ENCODE data around the gene LRRK1. TPM values are rescaled to one million over a fixed set of nuclear protein-coding genes. Genes with fewer than 3 reads are reported as not detected.

LRRK1 gene
- polyA plus RNA-seq, 2 of the 4 experiments (the other 2 are of a cell fraction): 12.2 to 17.7 TPM

DNA sequence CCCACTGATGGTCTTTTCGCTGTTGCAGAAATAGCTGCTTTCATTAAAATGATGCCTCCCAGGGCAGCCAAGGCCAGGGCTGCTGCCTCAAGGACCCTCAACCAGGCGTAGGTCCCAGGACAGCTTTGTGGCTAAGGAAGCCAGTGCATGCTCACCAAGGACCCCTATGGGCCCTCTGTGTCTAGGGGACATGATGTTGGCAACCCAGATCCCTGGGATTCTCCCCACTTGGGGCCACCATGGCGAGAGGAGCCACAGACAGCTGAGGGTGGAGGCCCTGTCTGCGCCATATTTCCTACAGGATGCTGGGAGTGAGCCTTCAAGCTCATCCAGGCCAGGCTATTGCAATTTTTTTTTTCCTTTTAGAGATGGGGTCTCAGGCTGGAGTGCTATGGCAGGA is 195.5 kb downstream of the LRRK1 start:
- FAIRE-seq (no peak), ATAC-seq (no peak), DNase-seq (ENCODE audit: low read depth in 1 of 2, low spot score in 1 of 2) (no peak)
- no peak overlapping the region for H3K27ac ChIP-seq
- WGBS (ENCODE audit: missing lambda C conversion rate): 76% methylated on average over 4 of the region's 4 CpGs
- no peak overlapping the region for H3K4me3 ChIP-seq
- POLR2A ChIA-PET: no interaction called here
- CTCF ChIA-PET: interaction anchor here (0.8 to 2.1 kb wide), 7 partner anchors 10 to 144 kb away, joined by 3 to 8 read pairs (median 3); no protein-coding TSS in a partner anchor
- no peaks in the 10 kb centered on the region for H3K9me3 ChIP-seq
- H3K4me1 ChIP-seq: no peaks in the 10 kb centered on the region
- no peak overlapping the region for H3K4me2 ChIP-seq
- TF ChIP-seq, protein P1, sequence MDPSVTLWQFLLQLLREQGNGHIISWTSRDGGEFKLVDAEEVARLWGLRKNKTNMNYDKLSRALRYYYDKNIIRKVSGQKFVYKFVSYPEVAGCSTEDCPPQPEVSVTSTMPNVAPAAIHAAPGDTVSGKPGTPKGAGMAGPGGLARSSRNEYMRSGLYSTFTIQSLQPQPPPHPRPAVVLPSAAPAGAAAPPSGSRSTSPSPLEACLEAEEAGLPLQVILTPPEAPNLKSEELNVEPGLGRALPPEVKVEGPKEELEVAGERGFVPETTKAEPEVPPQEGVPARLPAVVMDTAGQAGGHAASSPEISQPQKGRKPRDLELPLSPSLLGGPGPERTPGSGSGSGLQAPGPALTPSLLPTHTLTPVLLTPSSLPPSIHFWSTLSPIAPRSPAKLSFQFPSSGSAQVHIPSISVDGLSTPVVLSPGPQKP (IDR thresholded peaks at IDR 0.05; ENCODE audit: low read depth, low read length): no peak
- no peak for TF ChIP-seq GATA3 (IDR thresholded peaks at IDR 0.05; ENCODE audit: borderline replicate concordance)
- TF ChIP-seq POLR2AphosphoS2 (conservative IDR thresholded peaks at IDR 0.05; ENCODE audit: low read length): no peak
- TF ChIP-seq CEBPB (IDR thresholded peaks at IDR 0.05): no peak
- TF ChIP-seq ZSCAN20 (CRISPR knock-in tag; IDR thresholded peaks at IDR 0.05): no peak
- TF ChIP-seq CHD2 (IDR thresholded peaks at IDR 0.05; ENCODE audit: low read length, partially characterized antibody): no peak
- TF ChIP-seq JUN (IDR thresholded peaks at IDR 0.05): no peak
- TF ChIP-seq, protein P2, sequence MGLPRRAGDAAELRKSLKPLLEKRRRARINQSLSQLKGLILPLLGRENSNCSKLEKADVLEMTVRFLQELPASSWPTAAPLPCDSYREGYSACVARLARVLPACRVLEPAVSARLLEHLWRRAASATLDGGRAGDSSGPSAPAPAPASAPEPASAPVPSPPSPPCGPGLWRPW (IDR thresholded peaks at IDR 0.05): no peak
- TF ChIP-seq JUNB (IDR thresholded peaks at IDR 0.05): no peak
- no peak for TF ChIP-seq FOSL2 (IDR thresholded peaks at IDR 0.05)
- TF ChIP-seq FOSL2 (CRISPR knock-in tag; IDR thresholded peaks at IDR 0.05): no peak
- TF ChIP-seq, protein P3, sequence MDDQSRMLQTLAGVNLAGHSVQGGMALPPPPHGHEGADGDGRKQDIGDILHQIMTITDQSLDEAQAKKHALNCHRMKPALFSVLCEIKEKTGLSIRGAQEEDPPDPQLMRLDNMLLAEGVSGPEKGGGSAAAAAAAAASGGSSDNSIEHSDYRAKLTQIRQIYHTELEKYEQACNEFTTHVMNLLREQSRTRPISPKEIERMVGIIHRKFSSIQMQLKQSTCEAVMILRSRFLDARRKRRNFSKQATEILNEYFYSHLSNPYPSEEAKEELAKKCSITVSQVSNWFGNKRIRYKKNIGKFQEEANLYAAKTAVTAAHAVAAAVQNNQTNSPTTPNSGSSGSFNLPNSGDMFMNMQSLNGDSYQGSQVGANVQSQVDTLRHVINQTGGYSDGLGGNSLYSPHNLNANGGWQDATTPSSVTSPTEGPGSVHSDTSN (IDR thresholded peaks at IDR 0.05): no peak
- no peak for TF ChIP-seq EP300 (IDR thresholded peaks at IDR 0.05)
- TF ChIP-seq, protein P4, sequence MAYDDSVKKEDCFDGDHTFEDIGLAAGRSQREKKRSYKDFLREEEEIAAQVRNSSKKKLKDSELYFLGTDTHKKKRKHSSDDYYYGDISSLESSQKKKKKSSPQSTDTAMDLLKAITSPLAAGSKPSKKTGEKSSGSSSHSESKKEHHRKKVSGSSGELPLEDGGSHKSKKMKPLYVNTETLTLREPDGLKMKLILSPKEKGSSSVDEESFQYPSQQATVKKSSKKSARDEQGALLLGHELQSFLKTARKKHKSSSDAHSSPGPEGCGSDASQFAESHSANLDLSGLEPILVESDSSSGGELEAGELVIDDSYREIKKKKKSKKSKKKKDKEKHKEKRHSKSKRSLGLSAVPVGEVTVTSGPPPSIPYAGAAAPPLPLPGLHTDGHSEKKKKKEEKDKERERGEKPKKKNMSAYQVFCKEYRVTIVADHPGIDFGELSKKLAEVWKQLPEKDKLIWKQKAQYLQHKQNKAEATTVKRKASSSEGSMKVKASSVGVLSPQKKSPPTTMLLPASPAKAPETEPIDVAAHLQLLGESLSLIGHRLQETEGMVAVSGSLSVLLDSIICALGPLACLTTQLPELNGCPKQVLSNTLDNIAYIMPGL (CRISPR knock-in tag; IDR thresholded peaks at IDR 0.05; ENCODE audit: borderline replicate concordance): no peak
- TF ChIP-seq EHF (CRISPR knock-in tag; IDR thresholded peaks at IDR 0.05): no peak
- TF ChIP-seq HDAC2 (IDR thresholded peaks at IDR 0.05): no peak
- no peak for TF ChIP-seq SREBF2 (IDR thresholded peaks at IDR 0.05)
- TF ChIP-seq CBX2 (IDR thresholded peaks at IDR 0.05; ENCODE audit: borderline replicate concordance, low read depth): no peak
- TF ChIP-seq ESRRA (IDR thresholded peaks at IDR 0.05; ENCODE audit: borderline replicate concordance, low read length): no peak

DNA sequence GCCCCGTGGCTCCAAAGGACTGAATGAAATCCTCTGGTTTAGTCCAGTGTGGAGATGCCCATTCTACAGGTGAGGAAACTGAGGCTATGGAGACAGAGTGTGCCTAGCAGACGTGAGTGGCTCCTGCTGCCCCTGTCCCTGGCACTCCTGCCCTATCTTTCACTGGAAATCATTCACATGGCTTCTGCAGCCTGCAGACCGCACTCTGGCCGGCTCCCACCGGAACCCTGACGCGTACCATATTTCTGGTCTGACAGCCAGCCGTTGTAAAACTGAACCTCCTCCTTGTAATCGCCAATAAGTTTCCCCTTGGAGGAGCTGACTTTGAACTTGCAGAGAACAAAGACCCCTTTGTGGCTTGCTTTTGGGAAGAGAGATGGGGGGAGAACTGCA is 196.2 kb downstream of the LRRK1 start:
- no peak overlapping the region for H3K4me3 ChIP-seq
- no peak overlapping the region for H3K4me2 ChIP-seq
- 81% methylated on average over 9 of the region's 9 CpGs for WGBS (ENCODE audit: missing lambda C conversion rate)
- no peak for ATAC-seq
- CTCF ChIA-PET: interaction anchor here (0.6 to 2.1 kb wide), 5 partner anchors 17 to 319 kb away, joined by 3 to 8 read pairs (median 4); no protein-coding TSS in a partner anchor
- H3K4me1 ChIP-seq: no peaks in the 10 kb centered on the region
- no peak for FAIRE-seq
- POLR2A ChIA-PET: no interaction called here
- no peak overlapping the region for H3K27ac ChIP-seq
- DNase-seq (ENCODE audit: low read depth in 1 of 2, low spot score in 1 of 2): no peak
- no peaks in the 10 kb centered on the region for H3K9me3 ChIP-seq
- TF ChIP-seq CBX2 (IDR thresholded peaks at IDR 0.05; ENCODE audit: borderline replicate concordance, low read depth): no peak
- TF ChIP-seq KDM5A (IDR thresholded peaks at IDR 0.05): no peak
- no peak for TF ChIP-seq FOXS1 (CRISPR knock-in tag; IDR thresholded peaks at IDR 0.05)
- TF ChIP-seq EP300 (IDR thresholded peaks at IDR 0.05): no peak
- TF ChIP-seq HEYL (CRISPR knock-in tag; IDR thresholded peaks at IDR 0.05): no peak
- no peak for TF ChIP-seq HOXB5 (CRISPR knock-in tag; IDR thresholded peaks at IDR 0.05)
- no peak for TF ChIP-seq POLR2AphosphoS2 (conservative IDR thresholded peaks at IDR 0.05; ENCODE audit: low read length)
- no peak for TF ChIP-seq RNF2 (IDR thresholded peaks at IDR 0.05; ENCODE audit: borderline replicate concordance, low read depth)
- no peak for TF ChIP-seq CBX8 (IDR thresholded peaks at IDR 0.05)
- no peak for TF ChIP-seq POLR2A (IDR thresholded peaks at IDR 0.05; ENCODE audit: low read length)
- TF ChIP-seq CHD4 (IDR thresholded peaks at IDR 0.05; ENCODE audit: borderline replicate concordance): no peak
- TF ChIP-seq BHLHE40 (IDR thresholded peaks at IDR 0.05; ENCODE audit: low read depth, low read length): no peak
- TF ChIP-seq, protein P3 (IDR thresholded peaks at IDR 0.05): no peak

All from A549 (cell line).